Hippocampal formation (tissue), 2 donors: Measurements from ENCODE around the gene SLCO1A2.
"Not testable (repeated sequence)": the region's sequence is repeated elsewhere in the genome, so short reads cannot be mapped to it uniquely, and the experiment has no call there.

Experiments used
- DNase-seq, 2 donors: peaks; one replicate each; lab custom pipeline; 2025; lab: John Stamatoyannopoulos, UW

Gene SLCO1A2

GRCh38 chr12:21334771-21335325 is at the start of gene SLCO1A2:
SLCO1A2 (minus strand) TSS chr12:21334917; CDS start chr12:21334647, 270 bp downstream.
- no peak for DNase-seq

- no peak for DNase-seq
Measured at GRCh38 chr12:21384261-21384660, 49.5 kb upstream of the SLCO1A2 start.

GRCh38 chr12:21381320-21381719 is 46.6 kb upstream of the SLCO1A2 start:
- DNase-seq: not testable (repeated sequence)

- no peak for DNase-seq
Measured at GRCh38 chr12:21379218-21379617, 44.5 kb upstream of the SLCO1A2 start.

- no peak for DNase-seq
Measured at GRCh38 chr12:21372602-21373001, 37.9 kb upstream of the SLCO1A2 start, which contains the start of gene IAPP. IAPP (plus strand) TSS chr12:21372902; CDS start chr12:21373352, 450 bp downstream.

GRCh38 chr12:21370845-21371449 is 36.2 kb upstream of the SLCO1A2 start:
- no peak for DNase-seq

- no peak for DNase-seq
Measured at GRCh38 chr12:21369141-21369980, 34.6 kb upstream of the SLCO1A2 start.

- DNase-seq: not testable (repeated sequence)
Measured at GRCh38 chr12:21360632-21361031, 25.9 kb upstream of the SLCO1A2 start.

- no peak for DNase-seq
Measured at GRCh38 chr12:21354641-21355040, 19.9 kb upstream of the SLCO1A2 start.

GRCh38 chr12:21353948-21354347 is 19.2 kb upstream of the SLCO1A2 start:
- DNase-seq: no peak

GRCh38 chr12:21353487-21353886 is 18.8 kb upstream of the SLCO1A2 start:
- DNase-seq: no peak

- no peak for DNase-seq
Measured at GRCh38 chr12:21350975-21351374, 16.3 kb upstream of the SLCO1A2 start.

- no peak for DNase-seq
Measured at GRCh38 chr12:21346542-21347205, 12.0 kb upstream of the SLCO1A2 start.

- DNase-seq: no peak
Measured at GRCh38 chr12:21343636-21344035, 8.9 kb upstream of the SLCO1A2 start.

- no peak for DNase-seq
Measured at GRCh38 chr12:21341769-21342168, 7.1 kb upstream of the SLCO1A2 start.

GRCh38 chr12:21340403-21340802 is 5.7 kb upstream of the SLCO1A2 start:
- no peak for DNase-seq

GRCh38 chr12:21339921-21340320 is 5.2 kb upstream of the SLCO1A2 start:
- no peak for DNase-seq

- peak in 1 of 2 donors; percentile 63 for DNase-seq
Measured at GRCh38 chr12:21337959-21338744, 3.4 kb upstream of the SLCO1A2 start.

GRCh38 chr12:21337453-21337852 is 2.7 kb upstream of the SLCO1A2 start:
- DNase-seq: peak; percentile 4 to 79

GRCh38 chr12:21336656-21337055 is 1.9 kb upstream of the SLCO1A2 start:
- DNase-seq: peak; percentile 54 to 88

- DNase-seq: no peak
Measured at GRCh38 chr12:21330682-21331253, 3.9 kb downstream of the SLCO1A2 start.
